A549 (cell line): ENCODE data around the gene ATP1A4. TPM values are rescaled to one million over a fixed set of nuclear protein-coding genes. Genes with fewer than 3 reads are reported as not detected.

Source experiments
- ATAC-seq, 2 experiments: fragments of 200-7000 bp in 1 of 2; fragments of >200 bp in 1 of 2; cut with Nextera tagmentation in 1 of 2; cut with Tn5 transposase in 1 of 2; 3 replicates each; pipeline versions ENCODE4 v1.8.0 to v1.9.1; 2018 to 2020; ENCODE audit warnings: mild to moderate bottlenecking in 1 of 2, moderate library complexity in 1 of 2
- CTCF ChIA-PET: fragments of 300-600 bp; sonication (Branson Sonifier 250); formaldehyde crosslinking; extraction: SDS; loops from one replicate; lab custom pipeline; 2021; ENCODE audit warnings: antibody characterized with exemption, inconsistent platforms; lab: Yijun Ruan, JAX
- POLR2A ChIA-PET: fragments of 350-600 bp; formaldehyde crosslinking; extraction: SDS; loops from one replicate; lab custom pipeline; 2021; ENCODE audit warnings: antibody characterized with exemption, inconsistent platforms; lab: Yijun Ruan, JAX
- DNase-seq, 2 experiments: peaks; one replicate each; pipeline versions ENCODE4 v3.0.0 to v3.0.0-alpha.2; 2011 to 2016; ENCODE audit warnings: low read depth in 1 of 2, low spot score in 1 of 2
- FAIRE-seq: peaks from 2 replicates; lab custom pipeline; 2011; peaks lifted over from hg19 to GRCh38; lab: Jason Lieb, UNC
- H3K27ac ChIP-seq, 2 experiments: fragments of >200 bp; sonication (Bioruptor Twin); formaldehyde crosslinking; 3 replicates each; pipeline ENCODE4 v1.5.1; 2016 to 2017
- H3K4me1 ChIP-seq: fragments of >200 bp; sonication (Bioruptor Twin); formaldehyde crosslinking; 3 replicates; pipeline ENCODE4 v1.6.1; 2016
- H3K4me2 ChIP-seq: fragments of >200 bp; sonication (Bioruptor Twin); formaldehyde crosslinking; 3 replicates; pipeline ENCODE4 v1.6.1; 2016
- H3K4me3 ChIP-seq: fragments of >200 bp; sonication (Bioruptor Twin); formaldehyde crosslinking; 3 replicates; pipeline ENCODE4 v1.5.1; 2016
- H3K9me3 ChIP-seq: fragments of >200 bp; sonication (Bioruptor Twin); formaldehyde crosslinking; 3 replicates; pipeline ENCODE4 v1.6.1; 2016
- CBX8 ChIP-seq: fragments of 200-600 bp; sonication (generic); IDR thresholded peaks from 2 replicates; pipeline ENCODE4 v1.6.1; 2016
- CHD4 ChIP-seq: fragments of 200-600 bp; sonication (generic); IDR thresholded peaks from 2 replicates; pipeline ENCODE4 v1.6.1; 2016; ENCODE audit warnings: antibody characterized with exemption, mild to moderate bottlenecking, borderline replicate concordance
- EHF ChIP-seq: fragments of 250-450 bp; sonication (Bioruptor Pico); IDR thresholded peaks from 2 replicates; pipeline ENCODE4 v1.5.0; 2020; ENCODE audit warnings: mild to moderate bottlenecking
- EHMT2 ChIP-seq: fragments of 200-600 bp; sonication (generic); IDR thresholded peaks from 2 replicates; pipeline ENCODE4 v1.6.1; 2016; ENCODE audit warnings: antibody characterized with exemption, low read depth, mild to moderate bottlenecking, moderate library complexity
- ESRRA ChIP-seq: fragments of 150-350 bp; IDR thresholded peaks from 2 replicates; pipeline ENCODE4 v1.6.1; 2014; ENCODE audit warnings: mild to moderate bottlenecking, low read length, borderline replicate concordance
- FOSB ChIP-seq: fragments of 250-450 bp; sonication (Bioruptor Pico); IDR thresholded peaks from 2 replicates; pipeline ENCODE4 v1.5.0; 2020; ENCODE audit warnings: mild to moderate bottlenecking, moderate library complexity
- FOXS1 ChIP-seq: fragments of 250-450 bp; sonication (Bioruptor Pico); IDR thresholded peaks from 2 replicates; pipeline ENCODE4 v1.5.0; 2020; ENCODE audit warnings: mild to moderate bottlenecking, moderate library complexity
- HOXB13 ChIP-seq: fragments of 250-450 bp; sonication (Bioruptor Pico); IDR thresholded peaks from 2 replicates; pipeline ENCODE4 v1.5.0; 2020; ENCODE audit warnings: low read depth, mild to moderate bottlenecking, moderate library complexity
- KDM1A ChIP-seq: fragments of 200-600 bp; sonication (generic); IDR thresholded peaks from 2 replicates; pipeline ENCODE4 v1.6.1; 2016; ENCODE audit warnings: low read depth, mild to moderate bottlenecking
- POLR2AphosphoS2 ChIP-seq: conservative IDR thresholded peaks from 2 replicates; pipeline ENCODE4 v1.6.1; 2012; ENCODE audit warnings: low read length, improper control_type of control experiment, inconsistent platforms
- RAD21 ChIP-seq, 2 experiments: fragments of >200 bp in 1 of 2; sonication (Bioruptor Twin) in 1 of 2; formaldehyde crosslinking in 1 of 2; IDR thresholded peaks in 1 of 2; conservative IDR thresholded peaks in 1 of 2; 2 replicates in 1 of 2; 3 replicates in 1 of 2; pipeline ENCODE4 v1.6.1; 2012 to 2018; ENCODE audit warnings: inconsistent platforms in 1 of 2
- RFX5 ChIP-seq: fragments of 450-650 bp; IDR thresholded peaks from 2 replicates; pipeline ENCODE4 v1.7.1; 2014; ENCODE audit warnings: antibody characterized with exemption, mild to moderate bottlenecking, moderate library complexity
- RNF2 ChIP-seq: fragments of 200-600 bp; sonication (generic); IDR thresholded peaks from 2 replicates; pipeline ENCODE4 v1.6.1; 2016; ENCODE audit warnings: low read depth, mild to moderate bottlenecking, antibody characterized with exemption, moderate library complexity, borderline replicate concordance
- ZC3H11A ChIP-seq: fragments of 450-650 bp; IDR thresholded peaks from 2 replicates; pipeline ENCODE4 v1.6.1; 2014; ENCODE audit warnings: antibody characterized with exemption, mild to moderate bottlenecking
- ZFP36 ChIP-seq: fragments of 450-650 bp; IDR thresholded peaks from 2 replicates; pipeline ENCODE4 v1.6.1; 2014; ENCODE audit warnings: borderline replicate concordance; ENCODE audit not compliant: partially characterized antibody
- ZSCAN20 ChIP-seq: fragments of 250-450 bp; sonication (Bioruptor Pico); IDR thresholded peaks from 2 replicates; pipeline ENCODE4 v1.8.0; 2022; ENCODE audit warnings: mild to moderate bottlenecking, moderate library complexity
- WGBS: methylation state at CpG from one replicate; pipeline ENCODE4 v1.1.6; 2017; ENCODE audit errors: missing lambda C conversion rate; 5-methylcytosine and 5-hydroxymethylcytosine counted together
- polyA plus RNA-seq, 4 experiments: library from polyadenylated mRNA; depleted of rRNA in 3 of 4; stranded (reverse); fragments of >200 nt; fragmentation: RNase III in 1 of 4; extraction: RNeasy Plus Mini Kit Qiagen cat#74134 plus additional on column Dnase treatment in 1 of 4; gene quantifications; 2 replicates in 3 of 4; 3 replicates in 1 of 4; pipeline ENCODE4 v1.2.3, GENCODE V29; 2011 to 2017
- TF ChIP-seq, protein P1 (sequence below): fragments of >200 bp; sonication (Bioruptor Twin); formaldehyde crosslinking; IDR thresholded peaks from 3 replicates; pipeline ENCODE4 v1.5.1; 2016
- TF ChIP-seq, protein P2 (sequence below): IDR thresholded peaks from 2 replicates; pipeline ENCODE4 v1.6.1; 2012
- TF ChIP-seq, protein P3 (sequence below): fragments of 450-650 bp; IDR thresholded peaks from 2 replicates; pipeline ENCODE4 v1.6.1; 2014; ENCODE audit warnings: antibody characterized with exemption
- TF ChIP-seq, protein P4 (sequence below): IDR thresholded peaks from 2 replicates; pipeline ENCODE4 v1.6.1; 2012; ENCODE audit warnings: low read depth, borderline replicate concordance
- TF ChIP-seq, protein P5 (sequence below): fragments of 250-450 bp; sonication (Bioruptor Pico); IDR thresholded peaks from 2 replicates; pipeline ENCODE4 v1.5.0; 2020; ENCODE audit warnings: low read depth, mild to moderate bottlenecking, moderate library complexity
- TF ChIP-seq, protein P6 (sequence below): fragments of 250-450 bp; sonication (Bioruptor Pico); IDR thresholded peaks from 2 replicates; pipeline ENCODE4 v1.5.0; 2021; ENCODE audit warnings: mild to moderate bottlenecking, moderate library complexity, borderline replicate concordance

Gene ATP1A4
- polyA plus RNA-seq, 2 of the 4 experiments (the other 2 are of a cell fraction): not detected

DNA sequence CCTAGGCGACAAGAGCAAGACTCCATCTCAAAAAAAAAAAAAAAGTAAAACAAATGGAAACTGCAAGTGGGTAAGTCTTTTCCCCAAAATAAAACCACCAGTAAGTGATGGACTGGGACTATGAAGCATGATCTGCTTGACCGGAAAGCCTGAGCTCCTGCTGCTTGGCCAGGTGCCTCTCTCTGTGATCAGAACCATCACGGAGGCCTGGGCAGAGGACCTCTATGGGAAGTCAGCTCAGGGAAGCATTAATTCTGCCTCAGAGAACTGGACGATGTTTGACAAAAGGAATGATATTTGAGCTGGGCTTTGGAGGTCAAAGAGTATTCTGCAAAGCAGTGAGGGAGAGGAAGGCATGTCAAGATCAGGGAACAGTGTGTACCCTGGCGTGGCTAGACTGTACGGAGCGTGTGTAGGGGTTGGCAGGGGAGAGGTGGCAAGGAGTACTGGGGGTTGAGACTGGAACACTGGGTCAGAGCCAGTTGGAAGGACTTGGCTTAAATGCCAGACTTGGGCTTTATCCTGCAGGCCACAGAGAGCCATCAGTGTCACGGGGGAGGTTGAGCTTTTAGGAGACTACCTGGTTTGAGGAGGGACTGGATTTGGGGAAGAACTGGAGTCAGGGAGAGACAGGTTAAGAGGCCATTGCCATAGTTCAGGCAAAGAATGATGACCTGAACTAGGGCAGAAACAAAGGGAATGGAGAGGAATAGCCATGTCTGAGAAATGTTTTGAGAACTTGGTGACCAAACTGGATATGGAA lies 19.4 kb upstream of the ATP1A4 start:
- ATAC-seq (no peak), FAIRE-seq (no peak)
- CTCF ChIA-PET: interaction anchor here (0.6 to 23.7 kb wide), 6 partner anchors 10 to 120 kb away, joined by 3 to 222 read pairs (median 3); no protein-coding TSS in a partner anchor
- peaks cover 33% of the 10 kb centered on the region for H3K4me1 ChIP-seq
- 69% methylated on average over 8 of the region's 8 CpGs for WGBS
- no peaks in the 10 kb centered on the region for H3K9me3 ChIP-seq
- H3K27ac ChIP-seq: peak overlapping the region in 1 of 2 experiments; percentile 60; a peak in 2 of 6 replicates
- TF ChIP-seq CBX8: no peak
- TF ChIP-seq RFX5: no peak
- TF ChIP-seq, protein P1, sequence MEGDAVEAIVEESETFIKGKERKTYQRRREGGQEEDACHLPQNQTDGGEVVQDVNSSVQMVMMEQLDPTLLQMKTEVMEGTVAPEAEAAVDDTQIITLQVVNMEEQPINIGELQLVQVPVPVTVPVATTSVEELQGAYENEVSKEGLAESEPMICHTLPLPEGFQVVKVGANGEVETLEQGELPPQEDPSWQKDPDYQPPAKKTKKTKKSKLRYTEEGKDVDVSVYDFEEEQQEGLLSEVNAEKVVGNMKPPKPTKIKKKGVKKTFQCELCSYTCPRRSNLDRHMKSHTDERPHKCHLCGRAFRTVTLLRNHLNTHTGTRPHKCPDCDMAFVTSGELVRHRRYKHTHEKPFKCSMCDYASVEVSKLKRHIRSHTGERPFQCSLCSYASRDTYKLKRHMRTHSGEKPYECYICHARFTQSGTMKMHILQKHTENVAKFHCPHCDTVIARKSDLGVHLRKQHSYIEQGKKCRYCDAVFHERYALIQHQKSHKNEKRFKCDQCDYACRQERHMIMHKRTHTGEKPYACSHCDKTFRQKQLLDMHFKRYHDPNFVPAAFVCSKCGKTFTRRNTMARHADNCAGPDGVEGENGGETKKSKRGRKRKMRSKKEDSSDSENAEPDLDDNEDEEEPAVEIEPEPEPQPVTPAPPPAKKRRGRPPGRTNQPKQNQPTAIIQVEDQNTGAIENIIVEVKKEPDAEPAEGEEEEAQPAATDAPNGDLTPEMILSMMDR: no peak
- no peak for TF ChIP-seq FOSB
- no peak for TF ChIP-seq ESRRA
- no peak for TF ChIP-seq FOXS1 (CRISPR knock-in tag)
- TF ChIP-seq RAD21 (conservative IDR thresholded peaks at IDR 0.05 in 1 of 2, IDR thresholded peaks at IDR 0.05 in 1 of 2): no peak
- TF ChIP-seq ZSCAN20 (CRISPR knock-in tag): no peak
- no peak for TF ChIP-seq ZFP36
- TF ChIP-seq, protein P2, sequence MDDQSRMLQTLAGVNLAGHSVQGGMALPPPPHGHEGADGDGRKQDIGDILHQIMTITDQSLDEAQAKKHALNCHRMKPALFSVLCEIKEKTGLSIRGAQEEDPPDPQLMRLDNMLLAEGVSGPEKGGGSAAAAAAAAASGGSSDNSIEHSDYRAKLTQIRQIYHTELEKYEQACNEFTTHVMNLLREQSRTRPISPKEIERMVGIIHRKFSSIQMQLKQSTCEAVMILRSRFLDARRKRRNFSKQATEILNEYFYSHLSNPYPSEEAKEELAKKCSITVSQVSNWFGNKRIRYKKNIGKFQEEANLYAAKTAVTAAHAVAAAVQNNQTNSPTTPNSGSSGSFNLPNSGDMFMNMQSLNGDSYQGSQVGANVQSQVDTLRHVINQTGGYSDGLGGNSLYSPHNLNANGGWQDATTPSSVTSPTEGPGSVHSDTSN: no peak
- TF ChIP-seq, protein P3, sequence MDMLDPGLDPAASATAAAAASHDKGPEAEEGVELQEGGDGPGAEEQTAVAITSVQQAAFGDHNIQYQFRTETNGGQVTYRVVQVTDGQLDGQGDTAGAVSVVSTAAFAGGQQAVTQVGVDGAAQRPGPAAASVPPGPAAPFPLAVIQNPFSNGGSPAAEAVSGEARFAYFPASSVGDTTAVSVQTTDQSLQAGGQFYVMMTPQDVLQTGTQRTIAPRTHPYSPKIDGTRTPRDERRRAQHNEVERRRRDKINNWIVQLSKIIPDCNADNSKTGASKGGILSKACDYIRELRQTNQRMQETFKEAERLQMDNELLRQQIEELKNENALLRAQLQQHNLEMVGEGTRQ: no peak
- TF ChIP-seq RNF2: no peak
- TF ChIP-seq, all 56 proteins: peak for 0
- H3K4me2 ChIP-seq: no peak overlapping the region
- DNase-seq: no peak
- no peak overlapping the region for H3K4me3 ChIP-seq
- POLR2A ChIA-PET: no interaction called here

DNA sequence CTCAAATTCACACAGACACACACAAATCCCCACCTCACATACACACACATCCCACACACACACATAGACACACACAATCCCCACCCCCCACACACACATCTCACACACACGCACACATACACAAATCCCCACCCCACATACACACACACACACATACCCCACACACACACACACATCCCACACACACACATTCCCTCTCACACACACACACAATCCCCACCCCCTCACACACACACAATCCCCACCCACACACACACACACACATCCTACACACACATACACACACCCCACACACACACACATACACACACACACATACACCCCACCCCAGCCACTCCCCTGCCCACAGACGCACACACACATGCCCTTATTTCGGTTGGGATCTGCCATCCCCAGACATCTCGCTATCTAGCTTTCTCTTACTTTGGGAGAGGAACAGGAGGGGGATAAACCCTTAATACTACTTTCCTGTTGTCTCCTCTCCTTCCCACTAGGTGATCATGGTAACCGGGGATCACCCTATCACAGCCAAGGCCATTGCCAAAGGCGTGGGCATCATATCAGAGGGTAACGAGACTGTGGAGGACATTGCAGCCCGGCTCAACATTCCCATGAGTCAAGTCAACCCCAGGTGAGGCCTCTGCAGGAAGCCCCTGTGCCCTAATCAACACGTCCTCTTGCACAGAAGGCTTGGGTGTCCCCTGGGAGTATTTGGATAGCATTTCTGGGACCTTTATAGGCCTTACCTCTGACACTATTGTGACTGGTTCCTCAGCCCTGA lies 17.2 kb upstream of the ATP1A4 start:
- POLR2A ChIA-PET: no interaction called here
- 70% methylated on average over 9 of the region's 9 CpGs for WGBS
- Histone ChIP-seq H3K4me2 (no peak overlapping the region), H3K4me3 (no peak overlapping the region), H3K9me3 (no peaks in the 10 kb centered on the region), H3K27ac (no peak overlapping the region), H3K4me1 (peaks cover 15% of the 10 kb centered on the region; the same call in 2 of the 3 replicates)
- ATAC-seq (no peak), FAIRE-seq (no peak), DNase-seq (no peak)
- TF ChIP-seq RAD21 (conservative IDR thresholded peaks at IDR 0.05 in 1 of 2, IDR thresholded peaks at IDR 0.05 in 1 of 2): no peak
- TF ChIP-seq EHF (CRISPR knock-in tag): no peak
- no peak for TF ChIP-seq HOXB13
- TF ChIP-seq EHMT2: no peak
- TF ChIP-seq, protein P3: no peak
- TF ChIP-seq POLR2AphosphoS2: no peak
- TF ChIP-seq, protein P4, sequence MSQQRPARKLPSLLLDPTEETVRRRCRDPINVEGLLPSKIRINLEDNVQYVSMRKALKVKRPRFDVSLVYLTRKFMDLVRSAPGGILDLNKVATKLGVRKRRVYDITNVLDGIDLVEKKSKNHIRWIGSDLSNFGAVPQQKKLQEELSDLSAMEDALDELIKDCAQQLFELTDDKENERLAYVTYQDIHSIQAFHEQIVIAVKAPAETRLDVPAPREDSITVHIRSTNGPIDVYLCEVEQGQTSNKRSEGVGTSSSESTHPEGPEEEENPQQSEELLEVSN: no peak
- TF ChIP-seq, protein P5, sequence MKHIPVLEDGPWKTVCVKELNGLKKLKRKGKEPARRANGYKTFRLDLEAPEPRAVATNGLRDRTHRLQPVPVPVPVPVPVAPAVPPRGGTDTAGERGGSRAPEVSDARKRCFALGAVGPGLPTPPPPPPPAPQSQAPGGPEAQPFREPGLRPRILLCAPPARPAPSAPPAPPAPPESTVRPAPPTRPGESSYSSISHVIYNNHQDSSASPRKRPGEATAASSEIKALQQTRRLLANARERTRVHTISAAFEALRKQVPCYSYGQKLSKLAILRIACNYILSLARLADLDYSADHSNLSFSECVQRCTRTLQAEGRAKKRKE (CRISPR knock-in tag): no peak
- no peak for TF ChIP-seq CHD4
- TF ChIP-seq RFX5: no peak
- TF ChIP-seq, protein P6, sequence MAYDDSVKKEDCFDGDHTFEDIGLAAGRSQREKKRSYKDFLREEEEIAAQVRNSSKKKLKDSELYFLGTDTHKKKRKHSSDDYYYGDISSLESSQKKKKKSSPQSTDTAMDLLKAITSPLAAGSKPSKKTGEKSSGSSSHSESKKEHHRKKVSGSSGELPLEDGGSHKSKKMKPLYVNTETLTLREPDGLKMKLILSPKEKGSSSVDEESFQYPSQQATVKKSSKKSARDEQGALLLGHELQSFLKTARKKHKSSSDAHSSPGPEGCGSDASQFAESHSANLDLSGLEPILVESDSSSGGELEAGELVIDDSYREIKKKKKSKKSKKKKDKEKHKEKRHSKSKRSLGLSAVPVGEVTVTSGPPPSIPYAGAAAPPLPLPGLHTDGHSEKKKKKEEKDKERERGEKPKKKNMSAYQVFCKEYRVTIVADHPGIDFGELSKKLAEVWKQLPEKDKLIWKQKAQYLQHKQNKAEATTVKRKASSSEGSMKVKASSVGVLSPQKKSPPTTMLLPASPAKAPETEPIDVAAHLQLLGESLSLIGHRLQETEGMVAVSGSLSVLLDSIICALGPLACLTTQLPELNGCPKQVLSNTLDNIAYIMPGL (CRISPR knock-in tag): no peak
- no peak for TF ChIP-seq KDM1A
- no peak for TF ChIP-seq ZC3H11A
- TF ChIP-seq, protein P2: no peak
- CTCF ChIA-PET: interaction anchor here (0.5 kb wide), 1 partner anchor 283 kb away, joined by 3 read pairs; no protein-coding TSS in a partner anchor
